ENCODE data around the gene UHRF1. TPM values are rescaled to one million over a fixed set of nuclear protein-coding genes. Genes with fewer than 3 reads are reported as not detected.
"Not testable (repeated sequence)": the region's sequence is repeated elsewhere in the genome, so short reads cannot be mapped to it uniquely, and the experiment has no call there.

Gene UHRF1
- total RNA-seq, 1 donor from 2014 or later: 2.3 TPM

DNA sequence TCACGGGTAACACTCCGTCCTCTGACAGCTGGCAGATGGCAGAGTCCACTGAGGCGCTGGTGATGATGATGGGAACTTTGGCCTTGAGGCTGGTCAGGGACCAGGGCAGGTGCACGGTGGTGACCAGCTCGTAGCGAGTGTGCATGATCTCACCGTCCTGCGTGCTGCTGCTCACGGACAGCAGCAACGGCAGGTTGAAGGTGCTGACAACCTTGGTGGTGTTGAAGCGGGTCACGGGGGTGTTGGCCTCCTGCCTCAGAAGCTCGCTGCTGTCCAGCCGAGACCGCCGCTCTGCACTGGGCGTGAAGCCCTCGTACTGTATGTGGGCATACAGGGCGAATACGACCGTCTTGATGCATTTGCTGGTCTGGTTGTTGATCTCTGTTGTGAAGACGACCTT, 18.2 kb upstream of the UHRF1 start:
- intact Hi-C loops (cut with DNase I): no loop called here
- ATAC-seq (peak; percentile 79), DNase-seq (ENCODE audit: missing footprints) (no peak)

GRCh38 chr19:4892962-4893361, 16.3 kb upstream of the UHRF1 start:
- intact Hi-C loops (cut with DNase I); ATAC-seq; DNase-seq (ENCODE audit: missing footprints): not testable (repeated sequence)

- intact Hi-C loops (cut with DNase I): no loop called here
- ATAC-seq: no peak
Observed at GRCh38 chr19:4896372-4896771, 12.9 kb upstream of the UHRF1 start.

DNA sequence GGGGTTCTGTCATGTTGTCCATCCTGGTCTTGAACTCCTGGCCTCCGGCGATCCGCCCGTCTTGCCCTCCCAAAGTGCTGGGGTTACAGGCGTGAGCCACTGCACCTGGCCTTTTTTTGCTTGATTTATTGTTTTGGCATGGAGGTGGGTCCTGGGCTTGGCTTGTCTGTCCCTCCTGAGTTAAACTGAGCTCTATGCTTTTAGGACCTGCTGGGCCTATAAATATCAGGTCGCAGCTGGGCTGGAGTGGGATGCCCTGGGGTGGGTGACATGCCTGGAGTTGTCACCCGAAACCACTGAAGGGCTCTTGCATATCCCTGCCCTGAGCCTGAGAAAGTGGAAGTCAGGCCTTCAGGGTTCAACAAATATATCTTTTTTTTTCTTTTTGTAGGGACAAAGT, 12.2 kb upstream of the UHRF1 start:
- ATAC-seq (no peak), DNase-seq (ENCODE audit: missing footprints) (no peak)
- intact Hi-C loops (cut with DNase I): no loop called here

More at GRCh38 chr19:4896372-4896771, 12.9 kb upstream of the UHRF1 start:
- no peak for DNase-seq (ENCODE audit: missing footprints)

GRCh38 chr19:4900879-4901278, 8.4 kb upstream of the UHRF1 start:
- peak; percentile 80 for DNase-seq (ENCODE audit: missing footprints)
- intact Hi-C loops (cut with DNase I); ATAC-seq: not testable (repeated sequence)

DNA sequence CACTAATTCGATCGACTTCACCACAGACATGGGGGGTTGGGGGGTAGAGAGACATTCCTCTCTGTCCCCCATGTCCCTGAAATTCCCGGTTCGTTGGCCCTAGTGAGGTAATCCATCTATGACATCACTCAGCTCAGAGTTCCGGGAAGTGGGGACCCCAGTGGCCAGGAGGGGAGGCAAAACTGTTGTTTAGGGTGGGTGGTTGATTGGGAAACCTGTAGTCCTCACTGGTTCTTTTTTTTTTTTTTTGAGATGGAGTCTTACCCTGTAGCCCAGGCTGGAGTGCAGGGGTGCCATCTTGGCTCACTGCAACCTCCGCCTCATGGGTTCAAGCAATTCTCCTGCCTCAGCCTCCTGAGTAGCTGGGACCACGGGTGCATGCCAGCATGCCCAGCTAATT, 6.5 kb upstream of the UHRF1 start, which contains the start of gene ARRDC5:
TSS of gene ARRDC5 (minus strand) at position 101 of the 400 bp plus-strand sequence. CDS start at position 30, 71 bp downstream.
- DNase-seq (ENCODE audit: missing footprints): no peak
- intact Hi-C loops (cut with DNase I): no loop called here
- ATAC-seq: no peak

GRCh38 chr19:4904481-4904880, 4.8 kb upstream of the UHRF1 start:
- DNase-seq (ENCODE audit: missing footprints) (no peak), ATAC-seq (no peak)
- intact Hi-C loops (cut with DNase I): no loop called here

DNA sequence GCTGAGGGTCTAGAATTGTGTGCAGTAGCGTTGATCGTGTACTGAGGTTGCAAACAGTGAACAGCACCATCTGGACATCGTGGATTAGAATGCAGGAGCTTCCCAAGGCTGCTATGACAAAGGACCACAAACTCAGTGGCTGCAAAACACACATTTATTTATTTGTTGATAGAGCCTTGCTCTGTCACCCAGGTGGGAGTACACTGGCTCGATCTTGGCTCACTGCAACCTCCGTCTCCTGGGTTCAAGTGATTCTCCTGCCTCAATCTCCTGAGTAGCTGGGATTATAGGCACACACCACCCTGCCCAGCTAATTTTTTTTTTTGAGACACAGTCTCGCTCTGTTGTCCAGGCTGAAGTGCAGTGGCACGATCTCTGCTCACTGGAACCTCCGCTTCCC, 2.3 kb upstream of the UHRF1 start:
- intact Hi-C loops (cut with DNase I): no loop called here
- no peak for DNase-seq (ENCODE audit: missing footprints)
- ATAC-seq: no peak

DNA sequence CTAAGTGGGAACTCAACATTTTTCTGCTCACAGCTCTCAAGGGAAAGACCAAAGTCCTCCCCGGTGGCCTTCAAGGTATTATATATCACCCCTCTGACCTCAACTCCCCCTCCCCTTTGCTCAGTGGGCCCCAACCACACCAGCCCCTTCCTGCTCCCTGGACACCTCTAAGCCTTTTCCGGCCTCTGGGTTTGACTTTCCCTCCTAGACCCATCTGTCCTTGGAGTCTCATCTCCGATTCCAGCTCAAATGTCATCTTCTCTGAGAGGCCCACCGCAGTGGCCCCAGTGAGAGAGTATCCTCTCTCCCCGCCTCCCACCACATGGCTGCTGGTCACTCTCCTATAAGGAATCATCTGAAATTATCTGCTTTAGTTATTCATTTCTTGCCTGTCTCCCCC, 941 bp upstream of the UHRF1 start:
- DNase-seq (ENCODE audit: missing footprints) (no peak), ATAC-seq (no peak)
- intact Hi-C loops (cut with DNase I): no loop called here

DNA sequence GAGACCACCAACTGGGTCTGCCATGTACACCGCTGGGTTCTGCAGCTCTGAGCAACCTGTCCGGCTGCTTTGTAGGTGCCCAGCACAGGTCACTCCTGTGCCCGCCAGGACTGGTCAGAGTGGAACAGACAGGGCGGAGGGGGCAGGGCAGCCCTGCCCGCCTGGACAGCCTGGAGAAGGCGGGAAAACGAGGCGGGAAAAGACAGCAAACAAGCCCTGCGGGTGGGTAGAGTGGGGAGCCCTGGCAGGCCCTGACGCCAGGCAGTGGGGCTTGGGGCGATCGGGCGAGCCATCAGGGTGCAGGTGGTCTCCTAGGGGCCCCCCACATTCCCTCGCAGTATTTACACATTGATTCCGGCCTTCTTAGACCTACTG, 533 bp upstream of the UHRF1 start:
- ATAC-seq: no peak
- no peak for DNase-seq (ENCODE audit: missing footprints)
- intact Hi-C loops (cut with DNase I): no loop called here

DNA sequence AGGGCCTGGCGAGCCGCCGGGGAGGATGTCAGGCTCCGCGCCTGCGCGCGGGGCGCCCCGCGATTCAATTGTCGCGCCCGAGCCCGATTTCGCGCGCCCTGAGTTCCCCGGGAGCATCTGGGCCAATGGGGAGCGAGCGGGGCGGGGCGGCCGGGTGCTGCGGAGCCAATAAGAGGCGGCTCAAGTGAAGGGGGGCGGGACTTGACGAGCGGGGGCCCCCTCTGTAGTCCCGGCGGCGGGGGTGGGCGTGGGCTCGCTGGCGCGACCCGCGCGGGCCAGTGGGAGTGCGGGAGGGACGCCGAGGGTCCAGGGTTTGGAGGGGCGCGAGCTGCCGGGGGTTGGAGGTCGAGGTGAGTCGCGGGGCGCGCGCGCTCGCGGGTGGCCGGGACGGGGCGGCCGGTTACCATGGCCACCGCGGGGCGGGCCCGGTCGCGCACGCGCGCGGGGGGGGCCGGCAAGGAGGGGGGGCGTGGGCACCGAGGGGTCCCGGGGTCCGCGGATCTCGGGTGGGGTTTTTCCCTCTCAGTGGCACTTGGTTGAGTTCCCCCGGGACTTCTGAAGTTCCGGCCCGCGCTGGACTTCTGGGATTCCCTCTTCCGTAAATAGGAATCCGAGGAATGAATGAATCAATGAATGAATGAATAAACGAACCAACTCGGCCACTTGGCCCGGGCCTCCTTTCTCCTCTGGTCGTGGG, 744 bp downstream of the UHRF1 start:
- intact Hi-C loops (cut with DNase I): no loop called here
- peak; percentile 98 for DNase-seq (ENCODE audit: missing footprints)
- ATAC-seq: peak; percentile 95

- DNase-seq (ENCODE audit: missing footprints) (no peak), ATAC-seq (no peak)
- intact Hi-C loops (cut with DNase I): loop anchor here (1.0 kb wide), 2 partner anchors 38 to 101 kb away; no protein-coding TSS in a partner anchor
Observed at GRCh38 chr19:4910594-4911281, 1.4 kb downstream of the UHRF1 start.

DNA sequence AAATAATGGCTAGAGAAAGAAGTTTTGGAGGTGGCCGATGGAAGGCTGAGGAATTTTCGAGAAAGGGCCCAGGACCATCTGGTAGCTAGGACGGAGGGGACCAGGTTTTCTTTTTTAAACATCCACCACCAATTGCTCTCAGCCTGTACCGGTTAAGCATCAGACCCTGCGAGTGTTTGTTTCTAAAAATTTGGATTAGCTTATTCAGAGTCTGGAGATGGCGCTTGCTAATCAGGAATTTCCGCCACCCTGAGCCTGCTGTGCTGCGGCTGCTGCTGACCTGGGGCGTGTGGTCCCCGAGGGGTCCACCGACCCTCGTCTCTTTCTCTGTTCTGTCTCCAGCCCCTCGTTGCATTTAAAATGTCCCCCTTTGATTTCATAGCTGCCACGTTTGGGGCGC, 2.0 kb downstream of the UHRF1 start:
- ATAC-seq (no peak), DNase-seq (ENCODE audit: missing footprints) (no peak)
- intact Hi-C loops (cut with DNase I): loop anchor here (1.0 kb wide), 2 partner anchors 39 to 102 kb away; no protein-coding TSS in a partner anchor

- intact Hi-C loops (cut with DNase I): loop anchor here (1.0 kb wide), 2 partner anchors 40 to 103 kb away; no protein-coding TSS in a partner anchor
- DNase-seq (ENCODE audit: missing footprints) (no peak), ATAC-seq (peak; percentile 39)
Observed at GRCh38 chr19:4911786-4912672, 2.7 kb downstream of the UHRF1 start.

- no peak for ATAC-seq
- intact Hi-C loops (cut with DNase I): no loop called here
- DNase-seq (ENCODE audit: missing footprints): no peak
Observed at GRCh38 chr19:4913996-4914735, 4.9 kb downstream of the UHRF1 start.

- DNase-seq (ENCODE audit: missing footprints) (peak; percentile 77), ATAC-seq (no peak)
- intact Hi-C loops (cut with DNase I): no loop called here
Observed at GRCh38 chr19:4914736-4915501, 5.6 kb downstream of the UHRF1 start.

- intact Hi-C loops (cut with DNase I): no loop called here
- DNase-seq (ENCODE audit: missing footprints) (peak; percentile 62), ATAC-seq (no peak)
Observed at GRCh38 chr19:4916292-4917082, 7.2 kb downstream of the UHRF1 start.
